GM10248 (cell line): ENCODE results near the gene LEF1.
"Not testable (repeated sequence)": the region's sequence is repeated elsewhere in the genome, so short reads cannot be mapped to it uniquely, and the experiment has no call there.

ENCODE experiments used
- CTCF ChIA-PET: fragments of 300-600 bp; sonication (Branson Sonifier 250); formaldehyde crosslinking; extraction: SDS; loops from one replicate; lab custom pipeline; 2021; ENCODE audit warnings: antibody characterized with exemption; lab: Yijun Ruan, JAX
- POLR2A ChIA-PET: fragments of 350-650 bp; sonication (Branson Sonifier 250); formaldehyde crosslinking; extraction: SDS; loops from one replicate; lab custom pipeline; 2020; ENCODE audit warnings: antibody characterized with exemption; lab: Yijun Ruan, JAX
- DNase-seq: peaks from one replicate; pipeline ENCODE4 v3.0.0; 2012; ENCODE audit errors: extremely low spot score
- TF ChIP-seq, protein P1 (sequence below): IDR thresholded peaks from 2 replicates; pipeline ENCODE4 v1.5.1; 2012; ENCODE audit warnings: mild to moderate bottlenecking, low read depth; ENCODE audit errors: extremely low read depth, missing control alignments, control extremely low read depth

LEF1 gene

DNA sequence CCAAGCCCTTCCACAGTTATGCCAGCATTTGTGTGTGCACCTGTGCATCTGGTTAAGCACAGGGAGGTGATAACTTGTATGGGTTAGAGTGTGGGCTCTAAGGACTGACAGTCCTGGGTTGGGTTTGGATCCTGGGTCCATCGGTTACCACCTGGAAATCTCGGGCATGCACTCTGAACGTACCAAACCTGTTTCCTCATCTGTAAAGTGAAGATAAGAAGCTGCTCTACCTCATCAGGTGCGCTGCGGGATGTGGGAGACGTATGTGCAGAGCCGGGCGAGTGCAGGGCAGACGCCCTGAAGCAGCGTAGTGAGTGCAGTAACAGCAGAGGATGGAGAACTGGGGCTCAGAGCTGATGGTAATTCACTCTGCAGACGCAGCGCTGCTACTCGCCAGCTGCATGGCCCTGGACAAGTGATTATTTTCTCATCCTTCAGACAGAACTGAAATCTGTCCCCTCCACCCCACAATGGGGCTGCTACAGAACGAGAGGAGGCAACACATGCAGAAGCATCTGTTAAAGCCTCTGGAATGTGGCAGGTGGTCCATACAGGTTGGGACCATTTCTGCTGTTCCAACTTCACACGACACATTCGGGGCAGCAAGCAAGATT, 114.6 kb downstream of the LEF1 start:
- POLR2A ChIA-PET = no interaction called here
- DNase-seq = no peak
- CTCF ChIA-PET = interaction anchor here (1.1 to 3.3 kb wide), 9 partner anchors 8 to 518 kb away, joined by 3 to 12 read pairs (median 10); no protein-coding TSS in a partner anchor
- TF ChIP-seq, protein P1, sequence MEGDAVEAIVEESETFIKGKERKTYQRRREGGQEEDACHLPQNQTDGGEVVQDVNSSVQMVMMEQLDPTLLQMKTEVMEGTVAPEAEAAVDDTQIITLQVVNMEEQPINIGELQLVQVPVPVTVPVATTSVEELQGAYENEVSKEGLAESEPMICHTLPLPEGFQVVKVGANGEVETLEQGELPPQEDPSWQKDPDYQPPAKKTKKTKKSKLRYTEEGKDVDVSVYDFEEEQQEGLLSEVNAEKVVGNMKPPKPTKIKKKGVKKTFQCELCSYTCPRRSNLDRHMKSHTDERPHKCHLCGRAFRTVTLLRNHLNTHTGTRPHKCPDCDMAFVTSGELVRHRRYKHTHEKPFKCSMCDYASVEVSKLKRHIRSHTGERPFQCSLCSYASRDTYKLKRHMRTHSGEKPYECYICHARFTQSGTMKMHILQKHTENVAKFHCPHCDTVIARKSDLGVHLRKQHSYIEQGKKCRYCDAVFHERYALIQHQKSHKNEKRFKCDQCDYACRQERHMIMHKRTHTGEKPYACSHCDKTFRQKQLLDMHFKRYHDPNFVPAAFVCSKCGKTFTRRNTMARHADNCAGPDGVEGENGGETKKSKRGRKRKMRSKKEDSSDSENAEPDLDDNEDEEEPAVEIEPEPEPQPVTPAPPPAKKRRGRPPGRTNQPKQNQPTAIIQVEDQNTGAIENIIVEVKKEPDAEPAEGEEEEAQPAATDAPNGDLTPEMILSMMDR = no peak

DNA sequence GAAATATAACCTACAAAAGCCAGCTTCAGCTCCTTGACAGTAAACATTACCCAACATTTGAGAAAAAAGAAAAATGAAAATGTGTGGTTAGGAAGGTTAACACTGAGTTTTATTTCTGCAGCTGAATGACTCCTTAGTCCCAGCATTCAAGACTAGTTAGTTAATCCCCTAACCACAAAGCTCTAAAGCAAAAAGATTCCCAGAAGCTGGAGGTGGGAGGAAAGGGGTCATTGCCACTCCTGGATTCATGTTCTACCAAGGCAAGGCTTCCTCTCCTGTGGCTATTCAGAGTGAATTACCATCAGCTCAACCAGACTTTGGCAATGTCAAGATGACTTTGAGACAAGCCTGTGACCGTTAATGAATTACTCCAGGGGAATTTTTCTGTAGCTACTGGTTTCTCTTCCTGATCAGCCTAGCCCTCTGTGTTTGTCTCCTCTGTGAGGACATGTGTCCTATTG, 115.5 kb downstream of the LEF1 start:
- peak; percentile 70 for DNase-seq
- ChIA-PET CTCF (interaction anchor here (0.8 to 3.3 kb wide), 7 partner anchors 10 to 519 kb away, joined by 3 to 12 read pairs (median 3); no protein-coding TSS in a partner anchor), POLR2A (no interaction called here)
- TF ChIP-seq, protein P1 = no peak

DNA sequence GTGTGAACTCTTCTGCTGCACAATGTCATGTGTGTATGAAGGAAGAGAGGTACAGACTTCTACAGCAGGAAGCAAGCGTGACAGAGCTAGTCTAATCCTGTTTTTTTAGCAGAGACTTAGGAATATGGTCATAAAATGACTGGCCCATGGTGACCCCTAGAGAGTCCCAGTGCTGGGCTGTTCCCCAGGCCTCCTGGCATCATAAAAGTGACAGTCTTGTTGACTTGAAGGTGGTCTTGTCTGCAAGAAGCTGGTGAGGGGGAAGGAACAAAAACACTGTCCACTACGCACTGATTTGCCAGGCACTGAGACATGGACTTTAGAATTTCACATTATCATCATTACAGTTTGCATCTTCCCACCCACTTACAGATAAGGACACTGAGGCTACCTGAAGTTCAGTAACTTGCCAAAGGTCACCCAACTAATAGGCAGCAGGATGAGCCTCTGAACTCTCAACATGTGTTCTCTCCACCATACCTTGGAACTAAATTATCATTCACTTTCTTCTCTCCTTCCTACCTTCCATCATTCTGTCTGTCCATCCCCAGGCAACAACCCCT, 116.1 kb downstream of the LEF1 start:
- POLR2A ChIA-PET = no interaction called here
- CTCF ChIA-PET = interaction anchor here (0.8 to 2.5 kb wide), 6 partner anchors 9 to 520 kb away, joined by 3 to 10 read pairs (median 3); no protein-coding TSS in a partner anchor
- DNase-seq = no peak
- TF ChIP-seq, protein P1 = no peak

DNA sequence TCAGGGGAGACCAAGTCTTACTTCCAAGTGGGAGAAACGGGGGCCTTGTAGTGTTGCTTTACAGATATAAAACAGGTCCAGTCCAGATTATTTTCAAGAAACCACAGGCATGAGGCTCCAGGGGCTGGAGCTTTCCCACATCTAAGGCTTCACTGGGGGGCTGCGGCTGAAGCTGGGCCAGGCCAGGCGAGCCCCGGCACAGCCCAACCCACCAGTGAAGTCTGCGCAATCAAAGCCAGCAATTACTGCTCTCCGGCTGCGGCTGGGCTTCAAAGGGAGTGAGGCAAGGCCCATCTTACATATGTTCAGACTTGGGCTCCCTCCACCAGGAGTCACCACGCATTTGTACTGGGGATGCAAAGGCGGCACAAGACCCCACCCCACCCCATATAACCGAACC, 117.4 kb downstream of the LEF1 start:
- ChIA-PET POLR2A (no interaction called here), CTCF (interaction anchor here (1.0 kb wide), 1 partner anchor 130 kb away, joined by 3 read pairs; no protein-coding TSS in a partner anchor)
- DNase-seq = no peak
- TF ChIP-seq, protein P1 = no peak

DNA sequence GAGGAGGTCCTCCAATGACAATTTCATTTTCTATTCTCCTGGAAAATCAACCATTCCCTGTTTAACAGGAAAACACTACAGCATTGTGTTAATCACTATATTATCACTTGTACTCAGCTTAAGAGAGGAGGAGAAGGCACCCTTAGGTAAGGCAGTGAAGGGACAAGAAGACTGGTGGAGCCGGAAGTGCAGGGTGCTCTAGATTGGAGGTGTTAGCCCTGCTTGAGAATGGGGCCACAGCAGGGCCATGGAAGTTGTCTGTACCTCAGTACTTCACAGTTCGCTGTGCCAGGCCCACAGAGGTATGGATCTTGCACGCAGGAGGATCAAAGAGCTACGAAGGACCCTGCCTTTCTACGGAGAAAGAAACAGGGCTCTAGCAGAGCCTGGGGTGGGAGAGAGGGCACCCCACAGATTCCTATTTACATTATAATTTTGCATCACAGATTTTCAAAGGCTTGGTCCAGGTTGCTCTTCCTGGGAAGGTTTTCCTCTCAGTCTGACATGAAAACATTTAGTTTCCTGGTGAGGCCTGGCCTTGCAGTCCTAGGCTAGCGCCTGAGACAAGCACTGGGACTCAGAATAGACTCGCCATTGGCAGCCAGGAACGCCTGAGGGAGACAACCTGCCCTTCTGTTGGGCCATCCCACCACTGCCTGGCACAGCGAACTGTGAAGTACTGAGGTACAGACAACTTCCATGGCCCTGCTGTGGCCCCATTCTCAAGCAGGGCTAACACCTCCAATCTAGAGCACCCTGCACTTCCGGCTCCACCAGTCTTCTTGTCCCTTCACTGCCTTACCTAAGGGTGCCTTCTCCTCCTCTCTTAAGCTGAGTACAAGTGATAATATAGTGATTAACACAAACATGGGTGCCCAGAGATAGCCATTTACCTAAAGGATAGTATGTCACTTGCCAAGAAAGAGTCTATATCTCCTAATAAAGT, 118.3 kb downstream of the LEF1 start:
- POLR2A ChIA-PET, DNase-seq: not testable (repeated sequence)
- CTCF ChIA-PET = interaction anchor here (5.2 kb wide), 1 partner anchor 21 kb away, joined by 27 read pairs; no protein-coding TSS in a partner anchor

DNA sequence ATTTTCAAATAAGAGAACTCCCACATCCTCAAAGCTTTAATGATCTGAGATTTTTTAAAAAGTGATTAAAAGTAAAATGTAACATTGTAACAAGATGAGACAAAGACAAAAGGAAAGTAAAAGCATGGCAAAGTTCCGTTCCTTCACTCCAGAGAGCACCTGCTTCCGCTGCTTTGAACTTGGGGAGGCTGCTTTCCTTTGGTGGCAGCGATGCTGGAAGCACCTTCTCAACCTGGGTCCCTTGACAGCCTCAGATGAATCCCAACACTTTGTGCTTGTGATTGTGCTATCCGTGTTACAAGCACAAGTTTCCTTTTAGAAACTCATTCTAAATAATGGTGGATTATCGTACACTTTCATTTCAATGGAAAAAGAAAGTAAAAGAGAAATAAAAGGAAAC, 119.3 kb downstream of the LEF1 start:
- POLR2A ChIA-PET = no interaction called here
- CTCF ChIA-PET = interaction anchor here (0.7 to 5.2 kb wide), 2 partner anchors 20 to 549 kb away, joined by 3 to 27 read pairs; no protein-coding TSS in a partner anchor
- TF ChIP-seq, protein P1 = no peak
- no peak for DNase-seq
